Activated CD4-positive, alpha-beta T cell treated with anti-CD3 and anti-CD28 coated beads, Interleukin-2, amount 50 U/mL, for 4 hours (primary cell): ENCODE results near the gene CACNA1A.
"Not testable (repeated sequence)": the region's sequence is repeated elsewhere in the genome, so short reads cannot be mapped to it uniquely, and the experiment has no call there.

Experiments used
- DNase-seq, 2 experiments: peaks; one replicate each; pipeline ENCODE4 v3.0.0-alpha.2; 2020

Gene CACNA1A

GRCh38 chr19:13420780-13421179 lies 85.5 kb downstream of the CACNA1A start:
- no peak for DNase-seq

DNA sequence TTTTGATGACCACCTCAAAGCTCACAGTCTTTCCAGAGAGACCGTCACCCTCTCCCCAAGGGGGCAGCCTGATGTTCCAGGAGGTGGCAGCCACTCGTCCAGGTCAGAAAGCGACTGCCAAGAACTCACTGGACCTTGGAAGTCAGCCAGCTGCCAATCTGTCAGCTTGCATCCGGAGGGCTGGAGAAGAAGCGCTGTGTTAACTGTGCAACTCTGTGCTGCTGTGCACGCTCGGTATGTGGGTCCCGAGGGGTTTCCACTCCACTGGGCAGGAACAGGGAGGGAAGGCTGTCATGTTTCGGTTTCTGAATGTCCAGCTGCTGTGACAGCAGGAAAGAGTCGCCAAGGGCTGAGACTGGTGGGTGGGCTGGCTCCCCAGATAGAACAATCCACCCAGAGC lies 89.2 kb downstream of the CACNA1A start:
- no peak for DNase-seq

- no peak for DNase-seq
Observed at GRCh38 chr19:13411899-13412298, 94.4 kb downstream of the CACNA1A start.

- DNase-seq: no peak
Observed at GRCh38 chr19:13410946-13411345, 95.3 kb downstream of the CACNA1A start.

- DNase-seq: no peak
Observed at GRCh38 chr19:13408889-13409518, 97.3 kb downstream of the CACNA1A start.

DNA sequence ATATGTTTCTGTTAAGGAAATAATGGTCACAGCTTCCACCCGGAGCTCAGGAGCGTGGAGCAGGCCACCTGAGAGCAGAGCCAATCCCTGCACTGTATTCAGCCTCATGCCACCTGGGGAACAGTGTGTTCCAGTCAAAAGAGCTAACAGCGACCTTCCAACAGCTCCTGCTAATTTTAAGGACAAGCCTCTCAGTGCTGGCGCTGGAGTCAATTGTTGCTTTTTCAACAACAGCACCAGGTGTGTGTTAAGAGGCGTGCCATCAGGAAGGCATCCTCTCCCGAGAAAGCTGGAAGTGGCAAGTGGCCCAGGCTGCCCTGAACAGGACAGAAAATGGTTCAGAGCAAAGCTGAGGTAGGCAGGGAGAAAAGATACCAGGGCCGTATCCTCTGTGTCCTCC lies 102.0 kb downstream of the CACNA1A start:
- DNase-seq: no peak

- DNase-seq: no peak
Observed at GRCh38 chr19:13401388-13401787, 104.9 kb downstream of the CACNA1A start.

DNA sequence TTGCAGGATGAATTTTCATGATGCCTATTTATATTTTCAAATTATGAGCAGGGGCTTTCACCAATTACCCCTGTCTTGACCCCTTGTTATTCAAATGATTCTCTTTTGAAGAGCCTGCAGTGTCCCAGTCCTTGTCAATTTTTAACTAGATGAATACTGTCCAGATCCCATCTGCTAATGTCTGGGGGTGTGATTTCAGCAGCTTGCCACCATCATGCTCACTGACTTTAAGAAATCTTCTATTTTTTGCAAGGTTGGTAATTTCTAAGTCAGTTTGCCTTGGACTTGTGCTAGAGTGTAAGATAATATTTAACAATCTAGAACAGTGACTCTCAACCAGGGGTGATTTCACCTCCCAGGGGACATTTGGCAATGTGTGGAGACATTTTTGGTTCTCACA lies 106.0 kb downstream of the CACNA1A start:
- no peak for DNase-seq

GRCh38 chr19:13399746-13400145 lies 106.5 kb downstream of the CACNA1A start:
- DNase-seq: no peak

GRCh38 chr19:13398780-13399726 lies 107.2 kb downstream of the CACNA1A start:
- DNase-seq: no peak

DNA sequence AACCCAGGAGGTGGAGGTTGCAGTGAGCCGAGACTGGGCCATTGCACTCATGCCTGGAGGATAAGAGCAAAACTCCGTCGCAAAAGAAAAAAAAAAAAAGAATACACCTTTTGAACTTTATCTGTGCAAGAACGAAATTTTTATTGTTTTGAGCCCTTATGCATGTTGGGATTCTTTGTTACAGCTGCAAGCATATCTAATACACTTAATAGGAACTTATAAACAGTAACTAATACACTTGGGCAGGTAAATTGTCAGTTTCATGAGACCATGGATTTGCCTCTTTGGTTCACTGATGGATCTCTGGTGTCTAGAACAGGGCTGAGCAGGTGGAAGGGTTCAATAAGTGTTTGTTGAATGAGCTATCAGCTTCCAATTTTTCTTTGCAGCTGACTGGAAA lies 108.1 kb downstream of the CACNA1A start:
- no peak for DNase-seq

DNA sequence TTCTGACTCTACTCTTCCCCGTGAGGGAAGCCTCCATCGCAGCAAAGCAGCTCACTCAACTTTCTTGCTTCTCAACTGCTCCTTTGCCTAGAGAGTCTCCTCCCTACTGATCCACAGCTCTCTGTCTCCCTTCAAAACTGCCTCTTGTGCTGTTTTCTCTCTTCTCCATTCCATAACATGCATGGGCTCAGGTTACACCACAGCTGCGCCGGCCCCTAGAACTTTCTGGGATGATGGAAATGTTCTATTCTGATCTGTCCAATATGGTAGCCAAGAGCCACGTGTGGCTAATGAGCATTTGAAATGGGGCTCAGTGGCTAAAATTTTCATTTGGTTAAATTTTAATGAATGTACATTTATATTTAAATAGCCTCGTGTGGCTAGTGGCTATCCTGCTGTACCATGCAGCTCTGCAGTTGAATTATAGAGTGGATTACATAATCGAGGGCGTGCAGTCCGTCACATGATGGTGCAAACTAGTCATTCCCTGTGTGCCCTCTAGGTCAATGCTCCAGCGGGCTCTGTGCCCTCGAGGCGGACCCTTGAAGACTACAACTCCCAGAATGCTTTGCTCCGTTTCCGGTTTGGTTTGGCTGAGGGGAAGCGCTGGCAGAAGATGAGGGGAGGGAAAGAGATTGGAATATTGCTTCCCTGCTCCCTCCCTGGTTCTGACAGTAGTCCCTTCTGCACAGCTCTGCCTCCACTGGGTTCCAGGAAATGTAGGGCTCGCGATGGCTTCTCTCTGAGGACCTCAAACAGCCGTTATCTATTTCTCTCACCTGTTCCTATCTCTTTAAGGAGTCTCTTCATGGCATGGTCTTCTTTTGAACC lies 109.8 kb downstream of the CACNA1A start:
- no peak for DNase-seq

GRCh38 chr19:13382633-13382938 lies 123.7 kb downstream of the CACNA1A start:
- DNase-seq: no peak

- no peak for DNase-seq
Observed at GRCh38 chr19:13381827-13382632, 124.2 kb downstream of the CACNA1A start.

DNA sequence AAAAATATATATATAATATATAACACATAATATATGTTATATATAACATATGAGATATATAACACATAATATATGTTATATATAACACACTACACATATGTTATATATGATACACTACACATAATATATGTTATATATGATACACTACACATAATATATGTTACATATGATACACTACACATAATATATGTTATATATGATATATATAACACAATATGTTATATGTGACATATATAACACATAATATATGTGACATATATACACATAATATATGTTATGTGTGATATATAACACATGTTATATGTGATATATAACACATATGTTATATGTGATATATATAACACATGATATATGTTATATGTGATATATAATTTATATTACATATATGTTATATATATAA lies 129.7 kb downstream of the CACNA1A start:
- no peak for DNase-seq

DNA sequence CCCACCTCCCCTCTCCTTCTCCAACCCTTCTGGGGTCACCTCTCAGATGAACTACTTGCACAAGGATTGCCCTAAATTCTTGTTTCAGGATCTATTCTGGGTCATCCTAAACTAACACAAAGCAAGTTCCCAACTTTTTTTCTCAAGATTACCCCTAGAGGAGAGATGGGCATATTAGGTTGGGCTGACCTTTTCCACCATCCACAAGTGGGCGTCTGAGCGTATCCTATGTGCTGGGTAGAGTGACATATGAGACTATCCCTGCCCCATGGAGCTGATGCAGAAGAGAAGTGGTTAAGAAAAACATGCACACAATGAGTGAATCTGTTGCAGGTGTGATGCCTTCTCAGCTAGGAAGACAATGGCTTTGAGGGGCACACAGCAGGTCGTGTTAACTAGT lies 132.7 kb downstream of the CACNA1A start:
- no peak for DNase-seq

- no peak for DNase-seq
Observed at GRCh38 chr19:13370948-13371347, 135.3 kb downstream of the CACNA1A start.

GRCh38 chr19:13366529-13367143 lies 139.6 kb downstream of the CACNA1A start:
- no peak for DNase-seq

DNA sequence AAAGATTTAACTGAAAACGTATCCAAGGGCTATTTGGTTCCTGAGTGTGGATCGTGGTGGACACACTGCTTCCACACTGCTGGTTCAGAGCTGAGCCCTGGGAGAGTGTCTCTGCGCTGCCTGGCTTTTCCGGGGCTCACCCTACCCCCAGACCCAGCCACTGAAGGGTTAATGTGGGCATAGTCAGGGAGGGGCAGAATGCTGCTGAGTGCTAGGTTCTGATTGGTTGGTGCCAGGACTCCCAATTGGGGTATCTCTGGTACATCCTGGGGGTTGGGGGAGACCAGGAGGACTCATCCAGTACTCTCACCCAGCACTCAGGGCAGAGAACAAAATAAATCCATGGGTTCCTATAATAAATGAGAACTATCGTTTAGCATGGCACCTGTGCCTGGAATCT lies 142.3 kb downstream of the CACNA1A start:
- no peak for DNase-seq

DNA sequence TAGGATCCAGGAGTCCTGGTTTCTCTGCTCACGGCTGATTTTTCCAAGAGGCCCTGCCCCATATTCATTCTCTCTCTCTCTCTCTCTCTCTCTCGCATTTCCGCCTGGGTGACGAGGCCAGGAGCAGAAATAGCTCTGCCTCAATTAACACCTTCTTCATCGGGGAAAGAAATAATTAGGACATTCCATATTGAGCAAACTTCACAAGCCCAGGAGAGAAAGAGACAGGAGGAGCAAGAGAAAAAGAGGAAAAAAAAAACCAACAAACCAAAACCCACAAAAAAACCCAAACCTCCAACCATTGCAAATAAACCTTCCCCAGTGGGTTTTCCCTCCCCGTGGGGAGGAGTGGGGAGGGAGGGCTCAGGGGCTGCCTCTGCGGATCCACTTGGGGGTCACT lies 143.0 kb downstream of the CACNA1A start:
- DNase-seq: no peak

GRCh38 chr19:13362668-13363067 lies 143.6 kb downstream of the CACNA1A start:
- no peak for DNase-seq

- not testable (repeated sequence) for DNase-seq
Observed at GRCh38 chr19:13361726-13362125, 144.6 kb downstream of the CACNA1A start.
